GM23338 (cell line): ENCODE results near the gene MYOF. TPM values are rescaled to one million over a fixed set of nuclear protein-coding genes. Genes with fewer than 3 reads are reported as not detected.

Source experiments
- ATAC-seq: fragments of 200-7000 bp; cut with Tn5 transposase; 3 replicates; pipeline ENCODE4 v1.9.1; 2020
- DNase-seq: peaks from one replicate; pipeline ENCODE4 v3.0.0-alpha.2; 2015; ENCODE audit warnings: low spot score
- H2AFZ ChIP-seq: fragments of 200-600 bp; sonication (generic); 2 replicates; pipeline ENCODE4 v1.8.0; 2016; ENCODE audit warnings: antibody characterized with exemption, mild to moderate bottlenecking, moderate library complexity
- H3F3A ChIP-seq: fragments of 200-600 bp; sonication (generic); replicated peaks from 2 replicates; pipeline ENCODE4 v1.8.0; 2017; ENCODE audit warnings: antibody characterized with exemption, mixed run types, low read depth
- H3K27ac ChIP-seq: fragments of 200-600 bp; sonication (generic); 2 replicates; pipeline ENCODE4 v1.6.1; 2016; ENCODE audit warnings: low read depth
- H3K27me3 ChIP-seq: fragments of 200-600 bp; sonication (generic); 2 replicates; pipeline ENCODE4 v1.8.0; 2016; ENCODE audit warnings: mild to moderate bottlenecking, mixed run types, moderate library complexity; ENCODE audit not compliant: insufficient read depth
- H3K36me3 ChIP-seq: fragments of 200-600 bp; sonication (generic); 2 replicates; pipeline ENCODE4 v1.8.0; 2016; ENCODE audit warnings: mild to moderate bottlenecking; ENCODE audit not compliant: insufficient read depth
- H3K4me1 ChIP-seq: fragments of 200-600 bp; sonication (generic); 2 replicates; pipeline ENCODE4 v1.8.0; 2016; ENCODE audit warnings: mild to moderate bottlenecking, moderate library complexity; ENCODE audit not compliant: insufficient read depth
- H3K4me2 ChIP-seq: fragments of 200-600 bp; sonication (generic); 2 replicates; pipeline ENCODE4 v1.7.1; 2017; ENCODE audit warnings: mixed run types
- H3K4me3 ChIP-seq: fragments of 200-600 bp; sonication (generic); 2 replicates; pipeline ENCODE4 v1.6.1; 2016; ENCODE audit warnings: mixed run types
- H3K79me2 ChIP-seq: fragments of 200-600 bp; sonication (generic); replicated peaks from 2 replicates; pipeline ENCODE4 v1.8.0; 2017; ENCODE audit warnings: mild to moderate bottlenecking; ENCODE audit not compliant: insufficient read depth
- H3K9me2 ChIP-seq: fragments of 200-600 bp; sonication (generic); 2 replicates; pipeline ENCODE4 v1.8.0; 2017; ENCODE audit not compliant: insufficient read depth
- H4K20me1 ChIP-seq: fragments of 200-600 bp; sonication (generic); replicated peaks from 2 replicates; pipeline ENCODE4 v1.8.0; 2017; ENCODE audit warnings: mild to moderate bottlenecking; ENCODE audit not compliant: insufficient read depth
- H3K27ac Mint-ChIP-seq: 2 replicates; pipeline ENCODE4 v1.8.0; 2020; ENCODE audit warnings: inconsistent platforms, mild to moderate bottlenecking, moderate library complexity, mixed read lengths
- H3K27me3 Mint-ChIP-seq: 3 replicates; pipeline ENCODE4 v1.8.0; 2022; ENCODE audit warnings: low read depth, mild to moderate bottlenecking, moderate library complexity, mixed read lengths, inconsistent platforms; ENCODE audit not compliant: insufficient read depth, poor library complexity
- H3K36me3 Mint-ChIP-seq: 3 replicates; pipeline ENCODE4 v1.8.0; 2021; ENCODE audit warnings: low read depth, mild to moderate bottlenecking, inconsistent platforms, moderate library complexity, mixed read lengths
- H3K4me1 Mint-ChIP-seq: 3 replicates; pipeline ENCODE4 v1.8.0; 2020; ENCODE audit warnings: mild to moderate bottlenecking, inconsistent platforms, mixed read lengths
- H3K4me3 Mint-ChIP-seq: 3 replicates; pipeline ENCODE4 v1.8.0; 2021; ENCODE audit warnings: moderate library complexity, mild to moderate bottlenecking, inconsistent platforms, mixed read lengths
- H3K9me3 Mint-ChIP-seq: 3 replicates; pipeline ENCODE4 v1.8.0; 2020; ENCODE audit warnings: moderate library complexity, mild to moderate bottlenecking, inconsistent platforms, mixed read lengths
- CTCF ChIP-seq, 2 experiments: fragments of 200-600 bp in 1 of 2; sonication (generic) in 1 of 2; conservative IDR thresholded peaks; 2 replicates each; pipeline versions ENCODE4 v1.5.1 to v1.6.1; 2016 to 2017; ENCODE audit warnings: antibody characterized with exemption in 2 of 2, low read depth in 2 of 2, mild to moderate bottlenecking in 2 of 2, moderate library complexity in 1 of 2
- ETS1 ChIP-seq: IDR thresholded peaks from 2 replicates; pipeline ENCODE4 v1.6.1; 2016; ENCODE audit warnings: antibody characterized with exemption
- EZH2phosphoT487 ChIP-seq: fragments of 200-600 bp; sonication (generic); IDR thresholded peaks from one replicate; pipeline ENCODE4 v1.8.1; 2018; ENCODE audit warnings: antibody characterized with exemption; ENCODE audit not compliant: unreplicated experiment
- JUNB ChIP-seq: IDR thresholded peaks from one replicate; pipeline ENCODE4 v1.6.1; 2016; ENCODE audit warnings: antibody characterized with exemption; ENCODE audit not compliant: unreplicated experiment
- NANOG ChIP-seq: IDR thresholded peaks from 2 replicates; pipeline ENCODE4 v1.6.1; 2016; ENCODE audit warnings: antibody characterized with exemption, borderline replicate concordance
- POLR2AphosphoS5 ChIP-seq: IDR thresholded peaks from 2 replicates; pipeline ENCODE4 v1.6.1; 2016; ENCODE audit warnings: antibody characterized with exemption, low read depth
- STAT1 ChIP-seq: IDR thresholded peaks from one replicate; pipeline ENCODE4 v1.6.1; 2016; ENCODE audit warnings: antibody characterized with exemption; ENCODE audit not compliant: unreplicated experiment
- ZNF331 ChIP-seq: fragments of 250-450 bp; sonication (Bioruptor Pico); IDR thresholded peaks from 2 replicates; pipeline ENCODE4 v1.5.0; 2020; ENCODE audit warnings: low read depth, mild to moderate bottlenecking, moderate library complexity
- ZNF462 ChIP-seq: fragments of 250-450 bp; sonication (Bioruptor Pico); IDR thresholded peaks from 2 replicates; pipeline ENCODE4 v1.5.0; 2020; ENCODE audit warnings: mild to moderate bottlenecking, moderate library complexity
- polyA plus RNA-seq: library from polyadenylated mRNA; unstranded; fragments of >200 nt; fragmentation: Nextera tagmentation; extraction: Ambion mirVana; gene quantifications from 2 replicates; pipeline ENCODE4 v1.2.1, GENCODE V29; 2016
- total RNA-seq: library from RNA; depleted of rRNA; stranded (reverse); fragments of >200 nt; shearing (Covaris generic); gene quantifications from 2 replicates; pipeline ENCODE4 v1.2.3, GENCODE V29; 2014

Gene MYOF
- total and polyA plus RNA-seq, 2 experiments from 2014 or later, result 0.82 to 1.4 TPM

- H3K27ac Mint-ChIP-seq, result no peak overlapping the region
- DNase-seq, result no peak
- no peaks in the 10 kb centered on the region for H3K79me2 ChIP-seq
Measured at GRCh38 chr10:93463723-93464476, 18.2 kb downstream of the MYOF start.

DNA sequence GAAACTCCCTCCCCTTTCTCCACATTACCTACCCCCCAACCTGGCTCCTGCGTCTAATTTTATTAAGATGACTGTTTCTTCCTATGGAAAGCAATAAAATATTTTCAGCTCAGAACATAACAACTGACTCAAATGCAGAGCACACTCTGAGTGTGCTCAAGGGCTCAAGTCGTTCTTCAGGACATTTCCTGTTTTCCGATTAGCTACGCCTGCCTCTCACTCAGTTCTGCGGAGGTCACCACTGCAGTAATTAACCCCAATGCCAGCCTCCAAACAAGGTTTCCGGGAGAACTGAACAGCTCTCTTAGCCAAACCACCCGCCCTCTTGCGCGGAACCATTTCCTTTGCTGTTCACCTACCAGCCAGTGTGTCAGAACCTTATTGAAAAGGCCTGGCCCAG is 19.3 kb downstream of the MYOF start:
- H3K36me3 Mint-ChIP-seq, result no peaks in the 10 kb centered on the region
- Histone ChIP-seq H3K4me3 (no peak overlapping the region), H3K27me3 (no peaks in the 10 kb centered on the region), H3K27ac (no peak overlapping the region), H3K36me3 (no peaks in the 10 kb centered on the region), H3K4me1 (no peaks in the 10 kb centered on the region), H3F3A (no peaks in the 10 kb centered on the region), H4K20me1 (no peaks in the 10 kb centered on the region), H3K79me2 (no peaks in the 10 kb centered on the region), H3K9me2 (no peaks in the 10 kb centered on the region), H2AFZ (no peak overlapping the region), H3K4me2 (no peak overlapping the region)
- H3K27me3 Mint-ChIP-seq, result peaks cover 2% of the 10 kb centered on the region
- DNase-seq (no peak), ATAC-seq (no peak)
- no peak overlapping the region for H3K27ac Mint-ChIP-seq
- no peak overlapping the region for H3K4me3 Mint-ChIP-seq
- H3K9me3 Mint-ChIP-seq, result no peaks in the 10 kb centered on the region
- peaks cover 9% of the 10 kb centered on the region; the same call in 2 of the 3 replicates for H3K4me1 Mint-ChIP-seq
- TF ChIP-seq ETS1, result no peak
- TF ChIP-seq POLR2AphosphoS5, result no peak
- no peak for TF ChIP-seq ZNF462 (CRISPR knock-in tag)
- no peak for TF ChIP-seq ZNF331
- TF ChIP-seq EZH2phosphoT487, result no peak
- no peak for TF ChIP-seq NANOG
- TF ChIP-seq STAT1, result no peak
- no peak for TF ChIP-seq JUNB

More at GRCh38 chr10:93463723-93464476, 18.2 kb downstream of the MYOF start:
- peaks cover 7% of the 10 kb centered on the region; the same call in 2 of the 3 replicates for H3K4me1 Mint-ChIP-seq
- H4K20me1 ChIP-seq, result no peaks in the 10 kb centered on the region
- no peak overlapping the region for H3K4me2 ChIP-seq
- H3K36me3 Mint-ChIP-seq, result no peaks in the 10 kb centered on the region
- H3K4me1 ChIP-seq, result no peaks in the 10 kb centered on the region
- H3K4me3 Mint-ChIP-seq, result no peak overlapping the region
- TF ChIP-seq STAT1, result no peak
- no peak for TF ChIP-seq CTCF (conservative IDR thresholded peaks at IDR 0.05; ENCODE audit: low read depth in 2 of 2)
- TF ChIP-seq ZNF331, result no peak
- TF ChIP-seq POLR2AphosphoS5, result no peak
- no peak overlapping the region for H3K27ac ChIP-seq
- H3K27me3 ChIP-seq, result no peaks in the 10 kb centered on the region
- peaks cover 4% of the 10 kb centered on the region for H3K27me3 Mint-ChIP-seq
- H2AFZ ChIP-seq, result no peak overlapping the region
- H3F3A ChIP-seq, result no peaks in the 10 kb centered on the region
- no peaks in the 10 kb centered on the region for H3K36me3 ChIP-seq
- H3K4me3 ChIP-seq, result no peak overlapping the region
- no peak for ATAC-seq
- no peaks in the 10 kb centered on the region for H3K9me3 Mint-ChIP-seq
- no peaks in the 10 kb centered on the region for H3K9me2 ChIP-seq
